ENCODE measurements around the gene LARGE1.

The LARGE1 gene

DNA sequence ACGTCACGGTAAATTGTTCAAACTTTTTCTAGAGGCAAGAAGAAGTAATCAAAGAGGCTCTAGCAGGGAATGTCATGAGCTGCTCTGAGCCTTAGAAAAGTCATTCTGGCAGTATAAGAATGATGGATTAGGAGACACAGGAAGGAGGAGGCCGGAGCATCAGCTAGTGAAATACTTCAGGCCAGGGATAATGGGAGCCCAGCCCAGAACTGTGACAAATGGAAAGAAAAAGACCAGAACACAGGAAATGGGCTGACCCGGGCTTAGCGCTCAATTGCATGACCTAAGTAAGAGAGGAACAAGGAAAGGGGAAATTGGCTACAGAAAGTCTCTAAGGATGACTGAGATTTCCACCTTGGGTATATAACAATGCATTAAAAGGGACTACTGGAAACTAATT is 108.6 kb downstream of the LARGE1 start:
- no peak for DNase-seq

- no peak for DNase-seq
These were observed 109.1 kb downstream of the LARGE1 start for GRCh38 chr22:33811208-33811607.

DNA sequence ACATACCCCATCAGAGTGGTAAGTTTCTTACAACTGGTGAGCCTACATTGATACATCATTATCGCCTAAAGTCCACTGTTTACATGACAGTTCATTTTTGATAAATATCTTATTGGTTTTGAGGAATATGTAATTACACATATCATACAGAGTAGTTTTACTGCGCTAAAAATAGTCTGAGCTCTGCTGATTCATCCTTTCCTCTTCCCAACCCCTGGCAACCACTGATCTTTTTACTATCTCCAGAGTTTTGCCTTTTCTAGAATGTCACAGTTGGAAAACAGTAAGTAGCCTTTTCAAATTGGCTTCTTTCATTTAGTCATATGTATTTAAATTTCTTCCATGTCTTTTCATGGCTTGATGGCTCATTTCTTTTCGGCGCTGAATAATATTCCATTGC is 112.8 kb downstream of the LARGE1 start:
- DNase-seq, result no peak

DNA sequence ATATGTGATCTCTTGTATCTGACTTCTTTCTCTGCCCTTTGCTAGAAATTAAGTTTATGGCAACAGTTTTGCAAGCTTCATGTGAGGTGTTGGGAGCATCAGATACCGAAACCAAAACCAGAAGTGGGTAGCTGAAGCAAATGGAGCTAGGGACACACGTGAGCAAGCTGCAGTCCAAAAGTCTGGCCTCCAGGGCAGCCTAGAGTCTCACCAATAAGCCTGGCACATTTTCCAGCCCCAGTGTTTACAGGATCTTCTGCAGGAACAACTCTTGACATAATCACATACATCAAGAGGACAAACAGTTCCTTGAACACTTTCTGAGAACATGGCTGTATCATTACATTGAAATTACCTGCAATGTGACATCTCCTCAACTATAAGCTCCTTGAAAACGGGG is 114.1 kb downstream of the LARGE1 start:
- no peak for DNase-seq

- no peak for DNase-seq
These were observed 116.6 kb downstream of the LARGE1 start for GRCh38 chr22:33803371-33804282.

DNA sequence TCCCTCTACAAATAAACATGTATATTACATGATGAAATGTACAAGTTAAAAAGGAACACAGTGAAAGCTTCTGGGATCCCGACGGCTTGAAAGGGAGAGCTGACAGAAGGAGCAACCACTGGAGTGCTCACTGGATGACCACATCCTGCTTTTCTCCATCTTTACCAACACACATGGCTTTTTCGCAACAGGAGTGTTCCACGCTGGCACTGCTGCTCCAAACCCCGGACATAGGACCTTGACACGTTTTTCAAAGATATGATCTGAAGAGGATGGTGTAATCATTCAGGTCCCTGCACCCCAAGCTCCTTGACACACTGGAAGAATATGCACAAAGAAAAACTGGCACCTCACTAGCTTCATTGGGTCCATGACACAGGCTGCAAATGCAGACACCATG is 121.9 kb downstream of the LARGE1 start:
- DNase-seq, result no peak

DNA sequence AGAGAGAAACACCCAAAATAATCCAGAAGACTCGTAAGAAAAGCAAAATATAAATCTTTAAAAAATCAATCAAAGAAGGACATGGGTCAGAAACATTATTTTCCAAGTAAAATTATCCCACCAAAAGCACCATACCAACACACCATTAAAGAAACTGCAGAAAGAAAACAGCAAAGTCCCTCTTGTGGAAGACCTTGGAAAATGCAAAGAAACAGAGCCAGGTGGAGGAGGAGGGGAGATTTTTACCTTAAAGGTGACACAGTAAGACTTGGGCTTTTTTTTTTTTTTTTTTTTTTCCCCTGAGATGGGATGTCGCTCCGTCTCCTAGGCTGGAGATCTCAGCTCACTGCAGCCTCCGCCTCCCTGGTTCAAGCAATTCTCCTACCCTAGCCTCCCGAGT is 123.8 kb downstream of the LARGE1 start:
- no peak for DNase-seq

DNA sequence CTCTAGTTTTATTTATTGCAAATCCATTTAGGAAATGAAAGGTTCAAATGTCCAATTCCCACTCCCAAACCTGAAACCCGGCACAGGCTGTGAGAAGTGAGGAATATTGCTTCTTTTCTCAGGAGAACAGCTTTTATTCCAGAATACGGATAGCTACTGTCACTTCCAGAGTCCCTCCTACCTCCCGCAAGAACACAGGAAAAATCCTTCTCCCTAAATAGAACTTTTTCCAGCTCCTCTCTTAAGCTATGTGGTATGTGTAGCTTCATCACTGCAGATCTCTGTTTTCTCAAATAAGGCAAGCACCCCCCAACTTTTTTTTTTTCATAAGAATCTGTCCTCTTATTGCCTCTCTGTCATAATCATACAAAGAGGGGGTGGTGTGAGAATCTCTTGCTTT is 126.8 kb downstream of the LARGE1 start:
- no peak for DNase-seq

- DNase-seq, result no peak
These were observed 127.4 kb downstream of the LARGE1 start for GRCh38 chr22:33792832-33793231.

DNA sequence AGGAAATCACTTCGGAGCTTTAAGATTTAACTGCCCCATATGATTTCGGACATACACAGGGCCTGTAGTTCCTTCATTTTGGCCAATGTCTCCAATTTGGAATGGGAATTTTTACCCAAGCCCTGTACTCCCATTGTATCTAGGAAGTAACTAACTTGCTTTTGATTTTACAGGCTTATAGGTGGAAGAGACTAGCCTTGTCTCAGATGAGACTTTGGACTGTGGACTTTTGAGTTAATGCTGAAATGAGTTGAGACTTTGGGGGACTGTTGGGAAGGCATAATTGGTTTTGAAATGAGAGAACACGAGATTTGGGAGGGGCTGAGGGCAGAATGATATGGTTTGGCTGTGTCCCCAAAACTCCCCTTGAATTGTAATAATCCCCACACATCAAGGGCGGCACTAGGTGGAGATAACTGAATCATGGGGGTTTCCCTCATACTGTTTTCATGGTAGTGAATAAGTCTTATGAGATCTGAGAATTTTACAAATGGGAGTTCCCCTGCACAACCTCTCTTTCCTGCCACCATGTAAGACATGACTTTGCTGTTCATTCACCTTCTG is 130.5 kb downstream of the LARGE1 start:
- DNase-seq, result no peak

- no peak for DNase-seq
These were observed 131.3 kb downstream of the LARGE1 start for GRCh38 chr22:33788927-33789326.

GRCh38 chr22:33787645-33788456 is 132.4 kb downstream of the LARGE1 start:
- DNase-seq, result no peak

- DNase-seq, result no peak
These were observed 134.1 kb downstream of the LARGE1 start for GRCh38 chr22:33786149-33786548.

DNA sequence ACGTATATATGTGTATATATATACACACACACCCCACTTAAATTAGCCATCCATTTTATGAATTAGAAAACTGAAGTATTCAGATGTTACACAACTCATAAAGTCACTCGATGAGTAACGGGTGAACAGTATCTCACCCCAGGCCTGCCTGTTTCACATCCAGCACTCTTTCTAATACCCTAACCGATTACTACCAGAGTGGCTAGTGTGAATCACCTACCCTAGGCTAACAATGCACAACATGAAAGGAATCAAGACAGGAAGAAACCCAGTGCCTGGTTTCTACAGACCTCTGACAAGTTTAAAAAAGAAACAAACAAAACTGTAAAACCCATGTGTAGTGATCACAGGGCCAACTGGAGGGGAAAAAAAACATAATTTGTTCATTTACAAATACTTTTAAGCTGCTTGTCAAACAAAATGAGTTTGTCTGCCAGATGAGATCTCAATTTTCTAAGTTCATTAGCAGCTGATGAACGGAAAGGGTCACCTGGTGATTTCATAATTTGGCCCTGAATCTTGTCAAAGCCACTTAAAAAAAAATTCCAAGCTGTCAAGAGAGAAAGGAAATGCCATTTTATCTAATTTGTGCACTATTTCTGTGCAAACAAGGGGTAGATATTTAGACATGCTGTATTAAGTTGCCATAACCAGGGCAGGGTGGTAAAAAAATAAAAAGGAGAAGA is 134.8 kb downstream of the LARGE1 start:
- no peak for DNase-seq

GRCh38 chr22:33781411-33781810 is 138.9 kb downstream of the LARGE1 start:
- no peak for DNase-seq

DNA sequence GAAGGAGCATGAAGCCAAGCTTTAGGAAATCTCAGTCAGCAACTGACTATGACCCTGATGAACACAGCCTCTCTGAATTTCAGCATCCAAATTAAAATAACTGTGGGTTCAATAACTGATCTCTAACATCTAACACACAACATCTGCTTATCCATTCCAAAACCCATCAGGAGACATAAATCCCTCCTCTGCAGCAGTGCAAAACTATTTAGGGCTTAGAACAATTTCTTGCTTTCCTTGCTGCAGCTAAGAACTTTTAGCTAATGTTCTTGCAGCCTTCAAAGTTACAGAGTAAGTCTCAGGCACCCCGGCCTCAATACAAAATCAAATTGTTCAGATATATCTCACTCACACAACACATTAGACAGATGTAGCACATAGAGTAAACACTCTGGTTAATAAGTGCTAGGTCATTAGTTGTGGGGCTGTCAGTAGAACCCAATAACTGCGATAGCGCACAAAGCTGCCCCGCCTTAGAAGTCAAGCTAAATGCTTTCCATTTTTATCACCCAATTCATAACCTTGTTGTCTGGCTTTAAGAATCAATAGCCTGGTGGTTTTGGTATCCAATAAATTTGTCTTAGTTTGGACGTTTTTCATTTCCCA is 139.6 kb downstream of the LARGE1 start:
- no peak for DNase-seq

DNA sequence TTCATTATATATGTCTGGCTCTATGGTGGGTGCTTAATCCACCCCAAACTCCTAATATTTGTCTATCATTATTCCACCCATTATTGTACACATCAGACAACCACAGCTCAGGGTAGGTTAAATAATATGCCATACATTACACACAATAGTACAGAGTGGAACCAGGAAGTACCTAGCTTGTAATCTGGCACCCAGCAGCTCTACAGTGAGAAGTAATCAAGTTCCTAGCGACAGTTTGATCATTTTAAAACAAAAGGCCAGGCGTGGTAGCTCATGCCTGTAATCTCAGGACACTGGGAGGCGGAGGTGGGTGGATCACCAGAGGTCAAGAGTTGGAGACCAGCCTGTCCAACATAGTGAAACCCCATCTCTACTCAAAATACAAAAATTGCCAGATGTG is 141.0 kb downstream of the LARGE1 start:
- no peak for DNase-seq

DNA sequence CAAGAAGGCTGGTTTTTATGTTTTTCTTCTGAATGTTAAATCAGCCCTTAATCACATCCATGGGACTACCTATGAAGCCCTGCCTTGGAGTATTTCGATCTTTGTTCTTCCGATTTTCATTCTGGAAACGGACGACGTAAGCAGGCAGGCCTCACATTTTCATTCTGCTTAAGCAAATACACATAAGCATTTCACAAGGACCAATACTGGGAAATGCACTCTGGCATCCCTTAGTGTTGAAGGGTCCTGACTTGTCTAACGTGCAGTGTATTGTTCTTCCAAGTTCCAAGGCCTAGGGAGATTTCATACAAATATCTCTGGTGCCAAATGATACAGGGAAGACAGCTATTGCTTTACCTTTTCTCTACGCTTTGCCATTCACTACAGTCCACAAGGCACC is 143.8 kb downstream of the LARGE1 start:
- no peak for DNase-seq

DNA sequence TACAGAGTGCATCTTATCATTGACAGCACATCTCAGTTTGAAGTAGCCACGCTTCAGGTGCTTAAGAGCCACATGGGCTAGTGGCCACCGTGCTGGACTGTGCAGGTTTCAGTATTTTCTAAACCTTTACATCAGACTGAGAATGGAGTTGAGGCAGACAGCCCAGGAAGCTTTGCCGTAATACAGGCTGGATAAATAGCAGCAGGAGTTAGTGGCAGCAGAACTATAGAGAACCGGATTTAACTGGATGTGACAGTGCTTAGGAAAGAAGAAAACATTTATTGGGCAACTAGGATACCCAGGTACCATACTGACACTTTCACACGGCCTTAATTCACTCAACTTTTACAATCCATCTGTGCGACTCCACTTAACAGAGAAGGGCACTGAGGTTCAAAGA is 145.5 kb downstream of the LARGE1 start:
- no peak for DNase-seq

- no peak for DNase-seq
These were observed 147.5 kb downstream of the LARGE1 start for GRCh38 chr22:33772745-33773144.

DNA sequence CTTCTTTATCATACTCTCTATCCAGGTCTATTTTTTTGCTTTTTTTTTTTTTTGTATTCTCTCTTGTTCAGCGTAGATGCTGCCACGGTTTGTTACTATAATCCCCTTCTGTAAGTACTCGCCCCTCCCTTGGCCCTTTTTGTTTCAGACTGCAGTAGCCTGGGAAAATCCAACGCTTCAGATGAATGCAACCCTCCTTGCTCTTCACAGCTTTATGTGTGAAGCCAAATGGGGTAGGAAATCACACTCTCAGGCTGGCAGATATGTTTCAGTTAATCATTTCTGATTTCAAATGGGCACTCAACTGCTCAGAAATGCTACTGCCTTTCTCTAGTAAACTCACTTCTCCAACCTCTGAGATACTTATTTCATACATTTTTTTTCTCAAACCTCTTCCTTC is 149.1 kb downstream of the LARGE1 start:
- DNase-seq, result no peak

GRCh38 chr22:33770723-33771122 is 149.6 kb downstream of the LARGE1 start:
- no peak for DNase-seq

DNA sequence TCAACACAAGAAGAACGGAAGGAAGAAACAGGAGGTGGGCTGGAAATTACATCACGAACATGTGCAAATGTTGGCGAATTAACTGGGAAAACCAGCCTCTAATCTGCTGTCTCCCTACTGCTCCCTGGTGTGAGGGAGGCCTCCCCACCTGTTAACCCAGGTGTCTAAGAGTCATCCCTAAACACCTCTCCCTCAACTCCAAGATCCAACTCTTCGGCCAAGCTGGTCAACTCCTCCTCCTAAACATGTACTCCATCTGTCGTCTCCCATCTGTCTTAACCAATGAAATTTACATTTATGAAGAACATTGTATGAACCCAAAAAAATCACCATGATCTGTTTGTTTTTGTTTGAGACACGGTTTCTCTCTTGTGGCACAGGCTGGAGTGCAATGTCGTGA is 154.2 kb downstream of the LARGE1 start:
- DNase-seq, result no peak

Data from activated CD4-positive, CD25-positive, alpha-beta regulatory T cell (primary cell).